ELF-1 (cell line): ENCODE data around the gene MUC5AC.
"Not testable (repeated sequence)": the region's sequence is repeated elsewhere in the genome, so short reads cannot be mapped to it uniquely, and the experiment has no call there.

Source experiments
- DNase-seq: peaks from one replicate; pipeline ENCODE4 v3.0.0-alpha.2; 2016; ENCODE audit warnings: low read depth, low spot score

MUC5AC gene, protein sequence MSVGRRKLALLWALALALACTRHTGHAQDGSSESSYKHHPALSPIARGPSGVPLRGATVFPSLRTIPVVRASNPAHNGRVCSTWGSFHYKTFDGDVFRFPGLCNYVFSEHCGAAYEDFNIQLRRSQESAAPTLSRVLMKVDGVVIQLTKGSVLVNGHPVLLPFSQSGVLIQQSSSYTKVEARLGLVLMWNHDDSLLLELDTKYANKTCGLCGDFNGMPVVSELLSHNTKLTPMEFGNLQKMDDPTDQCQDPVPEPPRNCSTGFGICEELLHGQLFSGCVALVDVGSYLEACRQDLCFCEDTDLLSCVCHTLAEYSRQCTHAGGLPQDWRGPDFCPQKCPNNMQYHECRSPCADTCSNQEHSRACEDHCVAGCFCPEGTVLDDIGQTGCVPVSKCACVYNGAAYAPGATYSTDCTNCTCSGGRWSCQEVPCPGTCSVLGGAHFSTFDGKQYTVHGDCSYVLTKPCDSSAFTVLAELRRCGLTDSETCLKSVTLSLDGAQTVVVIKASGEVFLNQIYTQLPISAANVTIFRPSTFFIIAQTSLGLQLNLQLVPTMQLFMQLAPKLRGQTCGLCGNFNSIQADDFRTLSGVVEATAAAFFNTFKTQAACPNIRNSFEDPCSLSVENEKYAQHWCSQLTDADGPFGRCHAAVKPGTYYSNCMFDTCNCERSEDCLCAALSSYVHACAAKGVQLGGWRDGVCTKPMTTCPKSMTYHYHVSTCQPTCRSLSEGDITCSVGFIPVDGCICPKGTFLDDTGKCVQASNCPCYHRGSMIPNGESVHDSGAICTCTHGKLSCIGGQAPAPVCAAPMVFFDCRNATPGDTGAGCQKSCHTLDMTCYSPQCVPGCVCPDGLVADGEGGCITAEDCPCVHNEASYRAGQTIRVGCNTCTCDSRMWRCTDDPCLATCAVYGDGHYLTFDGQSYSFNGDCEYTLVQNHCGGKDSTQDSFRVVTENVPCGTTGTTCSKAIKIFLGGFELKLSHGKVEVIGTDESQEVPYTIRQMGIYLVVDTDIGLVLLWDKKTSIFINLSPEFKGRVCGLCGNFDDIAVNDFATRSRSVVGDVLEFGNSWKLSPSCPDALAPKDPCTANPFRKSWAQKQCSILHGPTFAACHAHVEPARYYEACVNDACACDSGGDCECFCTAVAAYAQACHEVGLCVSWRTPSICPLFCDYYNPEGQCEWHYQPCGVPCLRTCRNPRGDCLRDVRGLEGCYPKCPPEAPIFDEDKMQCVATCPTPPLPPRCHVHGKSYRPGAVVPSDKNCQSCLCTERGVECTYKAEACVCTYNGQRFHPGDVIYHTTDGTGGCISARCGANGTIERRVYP (N-terminal part only)

DNA sequence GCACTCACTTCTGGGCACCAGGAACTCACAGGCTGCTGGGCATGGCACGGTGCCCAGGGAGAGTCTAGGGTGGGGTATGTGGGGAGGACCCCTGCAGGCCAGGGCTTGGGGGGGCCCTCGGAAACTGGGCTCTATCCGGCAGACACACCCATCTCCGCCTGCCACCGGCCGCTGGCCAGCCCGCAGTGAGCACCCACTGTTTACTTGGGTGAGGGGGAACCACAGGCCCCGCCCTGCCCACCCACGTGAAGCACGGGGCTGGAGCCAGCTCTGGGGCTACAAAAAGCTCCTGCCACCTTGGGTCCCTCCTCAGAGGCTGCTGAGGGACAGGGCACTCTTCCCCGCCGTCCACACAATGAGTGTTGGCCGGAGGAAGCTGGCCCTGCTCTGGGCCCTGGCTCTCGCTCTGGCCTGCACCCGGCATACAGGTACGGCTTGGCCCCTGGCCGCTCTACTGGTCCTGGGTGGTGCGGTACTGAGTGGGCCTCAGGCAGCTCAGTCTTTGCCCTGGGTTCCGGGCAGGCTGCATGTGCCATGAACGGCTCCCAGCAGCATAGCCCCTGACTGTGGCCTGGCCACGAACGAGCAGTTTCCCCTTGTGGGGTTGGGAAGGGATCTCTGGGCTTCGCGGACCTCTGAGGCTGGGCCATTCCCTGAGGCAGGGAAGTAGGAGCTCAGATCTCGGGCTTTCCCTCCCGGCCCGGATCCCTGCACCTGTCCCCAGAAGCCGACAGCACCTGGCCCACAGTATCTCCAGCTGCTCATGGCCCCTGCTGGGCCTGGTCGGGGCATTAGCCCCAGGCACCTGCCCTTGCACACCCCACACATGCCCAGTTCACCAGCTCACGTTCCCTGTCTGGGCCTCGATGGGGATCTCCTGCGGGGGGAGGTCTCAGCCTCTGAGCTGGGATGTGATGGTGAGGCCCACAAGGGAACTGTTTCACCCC, at the start of gene MUC5AC:
Gene MUC5AC, plus strand, starts transcription at position 309 of the 947 bp plus-strand sequence. Its CDS starts 47 bp downstream, at position 356.
- no peak for DNase-seq

DNA sequence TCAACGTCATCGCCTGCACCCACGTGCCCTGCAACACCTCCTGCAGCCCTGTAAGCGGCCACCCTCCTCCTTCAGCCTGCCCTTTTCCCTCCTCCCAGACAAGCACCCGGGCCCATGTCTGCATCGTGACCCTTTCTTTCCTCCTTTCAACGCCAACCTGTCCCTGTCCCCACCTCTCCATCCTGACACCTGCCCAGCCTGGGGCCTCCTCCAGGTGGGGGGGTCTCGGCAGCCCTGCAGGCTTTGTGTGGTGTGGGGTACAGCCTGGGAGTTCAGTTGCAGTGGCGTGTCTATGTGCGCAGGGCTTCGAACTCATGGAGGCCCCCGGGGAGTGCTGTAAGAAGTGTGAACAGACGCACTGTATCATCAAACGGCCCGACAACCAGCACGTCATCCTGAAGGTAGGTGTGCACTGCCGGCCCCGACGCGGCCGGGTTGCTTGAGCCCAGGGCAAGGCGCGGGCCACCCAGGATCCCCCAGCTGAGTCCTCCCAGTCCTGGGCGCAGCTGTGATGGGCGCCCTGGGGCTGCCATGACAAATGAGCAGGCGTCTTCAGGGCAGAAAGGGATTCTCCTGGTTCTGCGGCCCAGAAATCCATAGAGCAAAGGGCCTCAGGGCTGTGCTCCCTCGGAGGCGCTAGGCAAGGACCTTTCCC, 49.4 kb upstream of the MUC5AC start:
- DNase-seq = no peak

DNA sequence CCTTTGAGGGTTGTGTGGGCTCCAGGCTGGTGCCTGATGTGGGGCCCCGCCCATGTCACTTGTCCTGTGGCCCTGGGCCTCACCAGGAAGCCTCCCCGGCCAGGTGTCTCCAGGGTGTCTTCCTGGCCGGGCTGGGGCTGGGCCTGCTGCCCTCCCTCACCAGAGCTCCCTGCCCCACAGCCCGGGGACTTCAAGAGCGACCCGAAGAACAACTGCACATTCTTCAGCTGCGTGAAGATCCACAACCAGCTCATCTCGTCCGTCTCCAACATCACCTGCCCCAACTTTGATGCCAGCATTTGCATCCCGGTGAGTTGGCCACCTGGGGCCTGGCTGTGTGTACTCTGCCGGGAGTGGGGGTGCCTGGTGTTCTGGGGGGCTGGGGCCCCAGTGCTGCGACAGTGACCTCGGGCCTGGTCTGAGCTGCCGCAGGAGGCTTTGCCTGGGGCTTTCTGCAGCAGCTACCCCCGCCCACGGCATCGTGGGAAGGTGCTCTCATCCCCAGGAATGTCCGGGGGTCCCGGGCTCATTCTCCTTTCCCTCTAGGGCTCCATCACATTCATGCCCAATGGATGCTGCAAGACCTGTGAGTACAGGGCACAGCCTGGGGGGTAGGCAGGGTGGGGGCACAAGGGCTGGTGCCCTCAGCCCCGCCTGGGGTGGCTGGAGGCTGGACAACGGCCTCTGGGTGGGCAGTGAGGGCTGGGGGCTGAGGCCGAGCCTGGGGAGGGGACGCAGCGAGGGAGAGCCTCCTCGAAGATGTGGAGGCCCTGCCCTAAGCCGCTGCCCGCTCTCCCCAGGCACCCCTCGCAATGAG, 48.4 kb upstream of the MUC5AC start:
- no peak for DNase-seq

DNA sequence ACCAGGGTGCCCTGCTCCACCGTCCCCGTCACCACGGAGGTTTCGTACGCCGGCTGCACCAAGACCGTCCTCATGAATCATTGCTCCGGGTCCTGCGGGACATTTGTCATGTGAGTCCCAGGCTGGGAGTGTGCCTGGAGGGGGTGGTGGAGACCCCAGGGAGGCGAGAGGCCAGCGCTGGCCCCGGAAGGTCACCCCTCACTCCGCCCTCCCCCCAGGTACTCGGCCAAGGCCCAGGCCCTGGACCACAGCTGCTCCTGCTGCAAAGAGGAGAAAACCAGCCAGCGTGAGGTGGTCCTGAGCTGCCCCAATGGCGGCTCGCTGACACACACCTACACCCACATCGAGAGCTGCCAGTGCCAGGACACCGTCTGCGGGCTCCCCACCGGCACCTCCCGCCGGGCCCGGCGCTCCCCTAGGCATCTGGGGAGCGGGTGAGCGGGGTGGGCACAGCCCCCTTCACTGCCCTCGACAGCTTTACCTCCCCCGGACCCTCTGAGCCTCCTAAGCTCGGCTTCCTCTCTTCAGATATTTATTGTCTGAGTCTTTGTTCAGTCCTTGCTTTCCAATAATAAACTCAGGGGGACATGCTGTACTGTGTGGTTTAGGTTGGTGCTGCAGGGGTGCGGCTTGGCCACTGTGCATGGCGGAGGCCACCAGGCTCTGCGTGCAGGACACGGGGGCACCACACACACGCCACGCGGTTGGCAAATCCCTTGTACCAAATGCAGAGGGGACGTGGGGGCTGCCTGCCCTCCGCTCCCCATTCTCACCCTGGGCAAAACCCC, 47.6 kb upstream of the MUC5AC start:
- DNase-seq = no peak

DNA sequence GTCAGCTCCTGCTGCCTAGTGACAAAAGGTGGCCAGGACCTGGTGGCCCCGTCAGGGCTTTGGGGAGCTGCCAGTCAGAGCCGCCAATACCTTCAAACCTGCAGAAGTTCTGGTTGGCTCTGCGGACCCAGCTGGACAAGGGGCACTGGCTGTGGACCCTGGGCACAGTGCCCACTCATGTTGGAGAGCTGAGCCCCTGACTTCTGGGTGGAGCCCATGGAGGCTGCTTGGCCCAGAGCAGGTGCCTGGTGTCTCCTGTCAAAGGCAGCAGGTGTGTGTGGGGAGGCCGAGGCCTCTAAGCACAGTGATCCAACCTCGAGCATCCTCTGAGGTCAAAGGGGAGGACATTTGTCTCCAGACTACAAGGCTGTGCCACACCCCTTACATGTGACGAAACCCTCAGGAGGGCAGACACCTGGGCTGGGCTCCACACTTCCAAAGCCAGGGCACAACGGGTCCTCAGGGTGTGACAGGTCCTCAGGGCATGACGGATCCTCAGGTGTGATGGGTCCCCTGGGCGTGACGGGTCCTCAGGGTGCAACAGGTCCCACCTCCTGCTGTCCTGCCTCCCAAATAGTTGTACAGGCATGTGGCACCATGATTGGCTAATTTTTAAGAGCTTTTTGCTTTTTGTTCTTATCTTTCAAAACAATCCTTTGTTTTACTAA, 46.1 kb upstream of the MUC5AC start:
- no peak for DNase-seq

DNA sequence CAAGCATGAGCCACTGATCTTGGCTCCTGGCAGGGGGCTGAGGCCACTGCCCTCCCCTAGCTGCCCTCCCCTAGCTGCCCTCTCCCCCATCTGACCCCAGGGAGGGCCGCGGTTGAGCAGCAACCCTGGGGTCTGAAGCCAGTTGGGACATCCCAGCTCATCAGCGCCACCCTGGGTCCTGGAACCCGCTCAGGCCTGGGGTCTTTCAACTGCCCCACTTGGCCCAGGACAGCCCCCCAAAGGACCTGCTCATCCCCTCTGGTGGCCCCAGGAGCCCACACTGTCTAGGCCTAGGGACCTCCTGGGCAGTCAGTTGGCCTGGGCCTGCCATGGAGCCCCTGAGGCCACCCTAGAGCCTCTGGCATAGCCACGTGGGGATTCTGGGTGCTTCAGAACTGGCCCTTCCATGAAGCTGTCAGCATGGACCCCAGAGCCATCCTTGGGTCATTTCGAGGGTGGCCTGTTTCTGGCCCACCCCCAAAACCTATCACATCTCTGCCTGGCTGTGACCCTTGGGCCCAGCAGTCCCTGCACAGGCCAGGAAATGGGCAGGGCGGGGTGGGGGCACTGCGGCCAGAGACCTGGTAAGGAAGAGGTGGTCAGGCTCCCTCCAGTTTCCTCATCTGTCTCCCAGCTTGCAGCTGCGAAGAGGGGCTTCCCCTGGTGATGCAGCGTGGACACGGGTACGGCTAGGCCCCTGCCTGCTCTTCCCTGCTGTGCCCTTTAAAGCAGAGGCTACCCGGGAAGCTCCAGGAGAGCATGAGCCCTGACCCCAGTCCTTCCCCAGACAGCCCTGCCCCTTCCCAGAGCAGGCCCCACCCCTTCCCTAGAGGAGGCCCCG, 45.2 kb upstream of the MUC5AC start:
- no peak for DNase-seq

DNA sequence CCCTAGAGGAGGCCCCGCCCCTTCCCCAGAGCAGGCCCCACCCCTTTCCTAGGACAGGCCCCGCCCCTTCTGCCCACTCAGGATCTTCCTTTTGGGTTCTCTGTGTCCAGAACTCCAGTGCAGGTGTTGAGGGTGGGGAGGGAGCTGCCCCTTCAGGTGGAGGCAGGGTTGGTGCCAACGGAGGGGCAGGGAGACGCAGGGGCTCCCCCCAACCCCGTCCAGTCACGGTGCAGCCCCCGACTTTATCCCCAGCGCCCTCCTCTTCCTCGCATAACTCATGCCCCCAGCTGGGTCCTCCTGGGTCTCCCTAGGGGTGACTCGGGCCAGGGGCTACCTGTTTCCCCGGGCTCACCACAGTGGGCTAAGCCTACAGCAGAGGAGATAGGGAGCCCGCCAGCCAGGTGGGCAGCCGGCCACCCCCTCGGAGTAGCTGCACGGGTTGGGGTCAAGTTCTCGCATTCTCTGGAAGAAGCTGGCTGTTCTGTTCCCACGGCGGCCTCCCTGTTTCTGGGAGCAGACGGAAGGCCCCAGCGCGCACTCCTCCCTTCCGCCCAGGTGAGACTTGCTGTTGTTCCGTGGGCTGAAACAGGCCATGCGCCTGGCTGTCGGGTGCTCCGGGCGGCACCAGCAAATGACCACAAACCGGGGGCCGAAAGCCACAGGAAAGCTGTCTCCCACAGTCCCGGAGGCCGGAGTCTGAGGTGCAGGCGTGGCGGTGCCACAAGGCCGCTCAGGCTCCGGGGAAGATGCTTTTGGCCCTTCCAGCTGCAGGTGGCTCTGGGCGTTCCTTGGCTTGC, 44.1 kb upstream of the MUC5AC start:
- no peak for DNase-seq

DNA sequence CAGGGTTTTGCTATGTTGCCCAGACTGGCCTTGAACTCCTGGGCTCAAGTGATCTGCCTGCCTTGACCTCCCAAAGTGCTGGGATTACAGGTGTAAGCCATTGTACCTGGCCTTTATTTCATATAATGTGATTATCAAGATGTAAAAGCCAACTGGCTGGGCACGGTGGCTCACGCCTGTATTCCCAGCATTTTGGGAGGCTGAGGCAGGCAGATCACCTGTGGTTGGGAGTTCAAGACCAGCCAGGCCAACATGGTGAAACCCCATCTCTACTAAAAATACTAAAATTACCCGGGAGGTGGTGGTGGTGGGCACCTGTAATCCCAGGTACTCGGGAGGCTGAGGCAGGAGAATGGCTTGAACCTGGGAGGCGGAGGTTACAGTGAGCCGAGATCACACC, 42.5 kb upstream of the MUC5AC start:
- DNase-seq = not testable (repeated sequence)

DNA sequence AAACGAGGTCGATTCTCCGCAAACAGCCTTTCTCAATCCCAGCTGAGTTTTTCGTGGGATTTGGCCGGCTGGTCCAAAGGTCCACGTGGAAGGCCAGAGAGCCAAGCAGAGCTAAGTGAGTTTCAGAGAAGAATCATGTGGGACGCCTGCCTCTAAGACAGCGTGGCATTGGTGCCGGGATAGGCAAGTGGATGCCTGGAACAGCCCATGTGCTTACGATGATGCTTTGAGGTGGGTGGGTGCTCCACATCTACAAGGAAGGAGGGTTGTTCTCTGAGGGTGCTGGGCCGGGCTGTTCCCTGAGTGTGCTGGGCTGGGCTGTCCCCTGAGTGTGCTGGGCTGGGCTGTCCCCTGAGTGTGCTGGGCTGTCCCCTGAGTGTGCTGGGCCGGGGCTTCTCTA, 41.6 kb upstream of the MUC5AC start:
- DNase-seq = no peak

DNA sequence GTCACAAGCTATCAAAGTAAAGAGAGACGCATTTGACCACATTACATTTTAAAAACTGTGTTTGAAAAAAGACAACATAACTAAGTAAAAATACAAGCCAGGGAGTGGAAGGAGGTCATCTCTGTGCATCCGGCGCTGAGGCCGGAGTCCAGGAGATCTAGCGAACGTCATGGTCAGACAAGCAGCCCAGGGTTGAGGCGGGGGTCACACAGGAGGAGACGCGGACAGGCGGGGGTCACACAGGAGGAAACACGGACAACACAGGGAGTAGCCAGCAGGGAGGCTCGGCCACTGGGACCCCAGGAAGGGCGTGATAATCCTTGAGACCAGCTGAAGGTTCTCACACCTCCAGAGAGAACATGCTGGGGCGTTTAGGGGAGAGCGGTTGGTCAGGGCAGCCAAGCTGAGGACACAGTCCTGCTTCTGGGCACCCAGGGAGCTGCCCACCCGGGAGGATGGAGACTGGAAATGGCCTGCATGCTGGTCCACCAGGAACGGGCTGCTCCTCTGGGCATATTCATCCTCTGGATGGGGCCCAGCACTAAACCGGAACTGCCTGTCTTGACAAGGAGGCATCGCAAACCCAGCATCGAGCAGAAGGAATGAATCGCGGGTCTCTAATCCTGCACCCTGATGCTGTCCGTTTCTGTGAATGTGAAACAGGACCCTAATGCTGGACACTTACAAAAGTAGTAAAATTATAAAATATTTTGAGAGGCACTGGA, 40.9 kb upstream of the MUC5AC start:
- no peak for DNase-seq

DNA sequence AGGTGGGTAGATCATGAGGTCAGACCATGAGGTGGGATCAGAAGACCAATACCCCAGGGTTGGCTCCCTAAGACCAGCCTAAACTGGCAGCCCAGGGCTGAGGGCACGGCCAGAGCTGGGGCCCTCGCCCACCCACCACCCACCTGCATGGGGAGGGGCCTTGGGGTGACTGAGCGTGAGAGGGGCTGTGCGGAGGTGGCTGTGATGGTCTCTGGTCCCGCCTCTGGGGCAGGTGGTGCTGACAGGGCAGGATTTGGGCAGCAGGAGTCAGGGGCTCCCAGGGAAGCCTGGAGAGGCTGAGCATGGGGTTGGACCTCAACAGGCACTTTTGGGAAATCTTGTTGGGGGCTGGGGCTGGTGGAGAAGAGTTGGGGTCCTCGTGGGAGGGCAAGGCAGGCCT, 39.8 kb upstream of the MUC5AC start:
- no peak for DNase-seq

DNA sequence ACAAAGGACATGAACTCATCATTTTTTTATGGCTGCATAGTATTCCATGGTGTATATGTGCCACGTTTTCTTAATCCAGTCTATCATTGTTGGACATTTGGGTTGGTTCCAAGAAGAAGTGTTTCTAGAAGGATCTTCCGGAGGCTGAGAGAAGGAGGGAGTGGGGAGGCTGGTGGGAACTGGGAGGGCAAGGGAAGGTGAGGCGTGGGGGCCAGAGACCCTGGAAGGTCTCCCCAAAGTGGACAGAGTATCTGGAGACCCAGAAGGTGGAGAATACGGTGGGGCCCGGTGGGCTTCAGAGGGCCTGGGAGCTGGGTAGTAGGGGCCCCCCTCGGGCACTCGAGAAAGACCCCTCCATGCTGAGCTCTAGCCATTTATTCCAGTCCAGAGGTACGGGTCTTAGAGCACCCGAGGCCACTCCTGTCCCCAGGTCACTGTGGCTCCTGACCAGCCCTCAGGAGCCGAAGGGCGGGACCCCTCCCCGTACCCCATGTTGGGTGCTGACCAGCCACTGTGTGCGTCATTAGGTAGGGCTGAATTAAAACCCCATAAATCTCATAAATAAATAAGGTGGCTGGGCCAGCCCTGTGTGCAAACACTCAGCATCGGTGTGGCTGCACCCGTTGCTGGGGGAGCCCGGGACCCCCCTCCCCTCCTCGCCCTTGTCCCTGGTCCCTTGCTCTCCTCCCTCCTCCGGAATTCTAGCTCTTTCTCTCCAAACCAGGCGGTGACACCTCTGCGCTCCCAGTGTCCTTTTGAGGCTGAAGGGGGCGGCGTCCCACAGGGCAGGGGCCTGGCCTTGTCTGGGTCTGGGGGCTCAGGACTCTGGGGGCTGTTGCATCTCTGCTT, 38.8 kb upstream of the MUC5AC start:
- no peak for DNase-seq

DNA sequence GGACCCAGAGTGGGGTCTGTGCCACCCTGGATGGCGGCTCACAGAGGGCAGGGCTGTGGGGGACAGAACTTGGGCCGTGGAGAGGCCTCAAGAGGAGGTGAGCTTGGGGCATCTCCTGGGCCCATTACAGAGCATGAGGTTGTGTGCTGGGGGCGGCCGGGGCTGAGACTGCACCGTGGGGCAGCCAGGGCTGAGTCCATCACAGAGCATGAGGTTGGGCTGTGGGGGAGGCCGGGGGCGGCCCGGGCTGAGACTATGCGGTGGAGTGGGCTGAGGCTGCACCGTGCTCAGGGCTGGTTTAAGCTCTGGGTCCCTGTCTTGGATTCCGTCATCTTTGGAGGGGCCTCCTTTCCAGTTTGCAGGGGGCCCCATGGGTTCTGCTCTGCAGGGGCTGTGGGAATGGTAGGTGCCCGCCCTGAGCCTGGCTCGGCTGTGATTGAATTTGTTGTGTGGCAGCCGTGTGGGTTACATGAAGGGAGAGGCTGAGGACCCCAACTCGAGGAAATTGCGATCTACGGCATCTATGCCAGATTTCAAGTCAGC, 38.1 kb upstream of the MUC5AC start:
- no peak for DNase-seq
